ENCODE measurements around the gene SLC18A2.

SLC18A2 gene

GRCh38 chr10:117256910-117257309 lies 16.0 kb downstream of the SLC18A2 start:
- no peak overlapping the region for H3K27ac ChIP-seq
- TF ChIP-seq ZFX (IDR thresholded peaks at IDR 0.05; ENCODE audit: borderline replicate concordance) (no peak), CTCF (IDR thresholded peaks at IDR 0.05) (no peak)

GRCh38 chr10:117257721-117258120 lies 16.8 kb downstream of the SLC18A2 start:
- no peak for TF ChIP-seq CTCF (IDR thresholded peaks at IDR 0.05)
- TF ChIP-seq ZFX (IDR thresholded peaks at IDR 0.05; ENCODE audit: borderline replicate concordance) = no peak
- H3K27ac ChIP-seq = no peak overlapping the region

GRCh38 chr10:117259279-117259678 lies 18.4 kb downstream of the SLC18A2 start:
- H3K27ac ChIP-seq = no peak overlapping the region
- TF ChIP-seq ZFX (IDR thresholded peaks at IDR 0.05; ENCODE audit: borderline replicate concordance) (no peak), CTCF (IDR thresholded peaks at IDR 0.05) (no peak)

GRCh38 chr10:117260084-117260483 lies 19.2 kb downstream of the SLC18A2 start:
- TF ChIP-seq CTCF (IDR thresholded peaks at IDR 0.05) (no peak), ZFX (IDR thresholded peaks at IDR 0.05; ENCODE audit: borderline replicate concordance) (no peak)
- H3K27ac ChIP-seq = no peak overlapping the region

GRCh38 chr10:117261501-117261900 lies 20.6 kb downstream of the SLC18A2 start:
- H3K27ac ChIP-seq = no peak overlapping the region
- TF ChIP-seq CTCF (IDR thresholded peaks at IDR 0.05) (no peak), ZFX (IDR thresholded peaks at IDR 0.05; ENCODE audit: borderline replicate concordance) (no peak)

GRCh38 chr10:117262291-117262902 lies 21.5 kb downstream of the SLC18A2 start:
- no peak overlapping the region for H3K27ac ChIP-seq
- TF ChIP-seq CTCF (IDR thresholded peaks at IDR 0.05) (no peak), ZFX (IDR thresholded peaks at IDR 0.05; ENCODE audit: borderline replicate concordance) (no peak)

- H3K27ac ChIP-seq = no peak overlapping the region
- TF ChIP-seq ZFX (IDR thresholded peaks at IDR 0.05; ENCODE audit: borderline replicate concordance) = no peak
- no peak for TF ChIP-seq CTCF (IDR thresholded peaks at IDR 0.05)
These were observed 22.0 kb downstream of the SLC18A2 start for GRCh38 chr10:117262903-117263293.

Data from 22Rv1 (cell line).